Nephron (organoid): ENCODE data around the gene PTMA.

Experiments
- H3K27ac Mint-ChIP-seq, 3 experiments: 2 replicates each; pipeline ENCODE4 v1.8.0; 2020; ENCODE audit warnings: mixed read lengths in 3 of 3, mild to moderate bottlenecking in 2 of 3, moderate library complexity in 1 of 3
- H3K27me3 Mint-ChIP-seq: 2 replicates; pipeline ENCODE4 v1.8.0; 2021; ENCODE audit warnings: low read depth, mild to moderate bottlenecking, moderate library complexity, mixed read lengths
- H3K36me3 Mint-ChIP-seq: 2 replicates; pipeline ENCODE4 v1.8.0; 2020; ENCODE audit warnings: low read depth, mixed read lengths
- H3K4me1 Mint-ChIP-seq: 2 replicates; pipeline ENCODE4 v1.8.0; 2020; ENCODE audit warnings: mixed read lengths
- H3K4me3 Mint-ChIP-seq, 3 experiments: 2 replicates each; pipeline ENCODE4 v1.8.0; 2020; ENCODE audit warnings: mild to moderate bottlenecking in 3 of 3, mixed read lengths in 3 of 3, moderate library complexity in 2 of 3
- H3K9me3 Mint-ChIP-seq: 2 replicates; pipeline ENCODE4 v1.8.0; 2020; ENCODE audit warnings: mixed read lengths
- CTCF ChIP-seq, 3 experiments: fragments of 200-600 bp; sonication (generic); IDR thresholded peaks; one replicate each; pipeline ENCODE4 v1.5.0; 2021; ENCODE audit warnings: antibody characterized with exemption in 3 of 3; ENCODE audit not compliant: unreplicated experiment in 3 of 3

Gene PTMA

GRCh38 chr2:231680285-231680991 lies 27.9 kb upstream of the PTMA start:
- no peak for TF ChIP-seq CTCF (IDR thresholded peaks at IDR 0.05; ENCODE audit: unreplicated experiment in 3 of 3)
- Mint-ChIP-seq H3K9me3 (no peaks in the 10 kb centered on the region), H3K27me3 (peaks cover 10% of the 10 kb centered on the region), H3K4me3 (peak overlapping the region; percentile 63 to 75 (median 74)), H3K27ac (peak overlapping the region; percentile 73 to 93 (median 92)), H3K4me1 (peaks cover 26% of the 10 kb centered on the region), H3K36me3 (no peaks in the 10 kb centered on the region)

- Mint-ChIP-seq H3K27me3 (peaks cover 7% of the 10 kb centered on the region), H3K4me1 (peaks cover 26% of the 10 kb centered on the region), H3K36me3 (no peaks in the 10 kb centered on the region), H3K4me3 (peak overlapping the region; percentile 87 to 92 (median 88)), H3K9me3 (no peaks in the 10 kb centered on the region), H3K27ac (peak overlapping the region; percentile 90 to 97 (median 97))
- TF ChIP-seq CTCF (IDR thresholded peaks at IDR 0.05; ENCODE audit: unreplicated experiment in 3 of 3): no peak
Observed at GRCh38 chr2:231680992-231681852, 27.1 kb upstream of the PTMA start.

DNA sequence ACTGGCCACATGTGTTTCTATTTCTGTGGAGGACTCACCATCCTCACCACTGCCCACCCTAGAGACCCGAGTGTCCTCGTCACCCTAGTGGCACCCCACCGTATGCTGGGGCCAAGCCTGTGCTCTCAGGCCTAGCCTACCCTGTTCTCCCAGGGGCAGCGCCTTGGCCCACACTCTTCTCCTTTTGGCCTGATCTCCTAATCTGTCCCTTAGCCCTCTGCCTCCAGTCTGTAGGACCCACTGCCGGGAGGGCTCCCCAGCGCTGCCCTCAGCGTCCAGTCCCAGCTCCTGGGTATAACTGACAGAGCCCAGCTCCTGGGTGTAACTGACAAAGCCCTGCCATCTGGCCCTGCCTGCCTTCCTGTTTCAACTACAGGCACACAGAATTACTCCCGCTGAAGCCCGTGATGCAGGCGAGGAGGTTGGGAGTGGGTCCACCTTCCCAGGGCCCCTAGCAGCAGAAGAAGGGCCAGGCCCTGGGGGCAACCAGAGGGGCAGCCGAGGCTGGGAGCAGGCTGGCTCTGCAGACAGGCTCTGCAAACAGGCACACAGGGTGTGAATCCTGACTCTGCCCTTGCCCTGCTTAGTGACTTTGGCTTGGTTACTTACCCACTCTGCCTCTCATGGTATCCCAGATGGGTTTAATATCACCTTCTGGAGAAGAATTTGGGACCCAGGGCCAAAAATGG lies 25.6 kb upstream of the PTMA start:
- no peaks in the 10 kb centered on the region for H3K36me3 Mint-ChIP-seq
- peaks cover 32% of the 10 kb centered on the region for H3K4me1 Mint-ChIP-seq
- no peaks in the 10 kb centered on the region for H3K9me3 Mint-ChIP-seq
- H3K27me3 Mint-ChIP-seq: peaks cover 4% of the 10 kb centered on the region
- no peak for TF ChIP-seq CTCF (IDR thresholded peaks at IDR 0.05; ENCODE audit: unreplicated experiment in 3 of 3)
- H3K27ac Mint-ChIP-seq: peak overlapping the region; percentile 90 to 97 (median 97)
- peak overlapping the region; percentile 86 to 92 (median 87) for H3K4me3 Mint-ChIP-seq

GRCh38 chr2:231683292-231684235 lies 24.8 kb upstream of the PTMA start:
- H3K36me3 Mint-ChIP-seq: no peaks in the 10 kb centered on the region
- H3K27ac Mint-ChIP-seq: peak overlapping the region; percentile 90 to 97 (median 97)
- H3K4me3 Mint-ChIP-seq: peak overlapping the region; percentile 86 to 92 (median 87)
- no peak for TF ChIP-seq CTCF (IDR thresholded peaks at IDR 0.05; ENCODE audit: unreplicated experiment in 3 of 3)
- peaks cover 31% of the 10 kb centered on the region for H3K4me1 Mint-ChIP-seq
- H3K27me3 Mint-ChIP-seq: peaks cover 4% of the 10 kb centered on the region
- H3K9me3 Mint-ChIP-seq: no peaks in the 10 kb centered on the region
